Psoas muscle (tissue), 8 donors: ENCODE results near the gene ADAMTS2. TPM values are rescaled to one million over a fixed set of nuclear protein-coding genes. Genes with fewer than 3 reads are reported as not detected.

Source experiments
- ATAC-seq, 4 donors: fragments of 200-7000 bp; cut with Tn5 transposase; one replicate each; pipeline ENCODE4 v1.9.1; 2020; ENCODE audit warnings: moderate library complexity in 3 of 4, mild to moderate bottlenecking in 2 of 4
- DNase-seq, 2 donors: peaks; one replicate each; pipeline ENCODE4 v3.0.0-alpha.2; 2020
- H3K27ac ChIP-seq: fragments of 200-600 bp; one replicate; pipeline ENCODE4 v1.8.0; 2022
- H3K27me3 ChIP-seq, 3 donors: fragments of 200-600 bp in 1 of 3; one replicate each; pipeline versions ENCODE4 v1.6.1 to v1.8.0; 2013 to 2022; ENCODE audit warnings: low read length in 2 of 3, mild to moderate bottlenecking in 2 of 3, moderate library complexity in 1 of 3; ENCODE audit not compliant: insufficient read depth in 3 of 3
- H3K36me3 ChIP-seq, 2 donors: fragments of 200-600 bp in 1 of 2; one replicate each; pipeline versions ENCODE4 v1.6.1 to v1.8.0; 2013 to 2022; ENCODE audit warnings: low read depth in 1 of 2, mild to moderate bottlenecking in 1 of 2, moderate library complexity in 1 of 2; ENCODE audit not compliant: insufficient read depth in 1 of 2
- H3K4me1 ChIP-seq: fragments of 200-600 bp; one replicate; pipeline ENCODE4 v1.8.0; 2022
- H3K4me3 ChIP-seq: fragments of 200-600 bp; one replicate; pipeline ENCODE4 v1.8.0; 2022; ENCODE audit warnings: mild to moderate bottlenecking
- H3K9me3 ChIP-seq: fragments of 200-600 bp; one replicate; pipeline ENCODE4 v1.8.0; 2022
- WGBS, 3 donors: extraction: QIAGEN DNeasy Blood & Tissue Kit; methylation state at CpG; one replicate each; pipeline versions ENCODE4 v1.1.6 to v1.1.7; 2013; 5-methylcytosine and 5-hydroxymethylcytosine counted together
- intact Hi-C, 2 donors: fragments of 100-400 bp; cut with DNase I; formaldehyde crosslinking; loops; one replicate each; pipeline versions ENCODE4 v1.11.0 to v1.14.2; 2022
- polyA plus RNA-seq, 3 donors: library from polyadenylated mRNA; stranded (reverse); fragments of 200-250 nt; gene quantifications; one replicate each; pipeline ENCODE4 v1.2.3, GENCODE V29; 2013
- total RNA-seq, 4 donors: library from RNA; stranded (reverse); fragmentation: NEBNext Ultra II Directional in 2 of 4; extraction: Animal tissue kit (Norgen Biotek cat#: 25700) in 2 of 4; gene quantifications; one replicate each; pipeline versions ENCODE4 v1.2.1 to v1.2.4, GENCODE V29; 2021 to 2023
- TF ChIP-seq, protein P1 (sequence below): fragments of 200-600 bp; IDR thresholded peaks from one replicate; pipeline ENCODE4 v1.8.0; 2022; ENCODE audit warnings: antibody characterized with exemption
- donor health status: healthy with polysubstance abuse.
- donor health status: DM: no; HTN: no; CAD: no; lungs with moderate emphysema.
- donor health status: Bipolar disorder and iron deficiency.
- donor health status: healthy.
- donor health status: DM: yes; HTN: yes; CAD: no.
- donor health status: DM: no; HTN: no; CAD: no.
- donor health status: DM: no; HTN: no; CAD: no.
- donor health status: DM: yes; HTN: yes; CAD: no.

The ADAMTS2 gene
- total and polyA plus RNA-seq, 7 donors, result 0.83 to 3.7 (median 2.0) TPM

- intact Hi-C loops, result no loop called here
- TF ChIP-seq, protein P1, sequence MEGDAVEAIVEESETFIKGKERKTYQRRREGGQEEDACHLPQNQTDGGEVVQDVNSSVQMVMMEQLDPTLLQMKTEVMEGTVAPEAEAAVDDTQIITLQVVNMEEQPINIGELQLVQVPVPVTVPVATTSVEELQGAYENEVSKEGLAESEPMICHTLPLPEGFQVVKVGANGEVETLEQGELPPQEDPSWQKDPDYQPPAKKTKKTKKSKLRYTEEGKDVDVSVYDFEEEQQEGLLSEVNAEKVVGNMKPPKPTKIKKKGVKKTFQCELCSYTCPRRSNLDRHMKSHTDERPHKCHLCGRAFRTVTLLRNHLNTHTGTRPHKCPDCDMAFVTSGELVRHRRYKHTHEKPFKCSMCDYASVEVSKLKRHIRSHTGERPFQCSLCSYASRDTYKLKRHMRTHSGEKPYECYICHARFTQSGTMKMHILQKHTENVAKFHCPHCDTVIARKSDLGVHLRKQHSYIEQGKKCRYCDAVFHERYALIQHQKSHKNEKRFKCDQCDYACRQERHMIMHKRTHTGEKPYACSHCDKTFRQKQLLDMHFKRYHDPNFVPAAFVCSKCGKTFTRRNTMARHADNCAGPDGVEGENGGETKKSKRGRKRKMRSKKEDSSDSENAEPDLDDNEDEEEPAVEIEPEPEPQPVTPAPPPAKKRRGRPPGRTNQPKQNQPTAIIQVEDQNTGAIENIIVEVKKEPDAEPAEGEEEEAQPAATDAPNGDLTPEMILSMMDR, result no peak
- WGBS, 3 donors, result 100% methylated on average over 1 of the region's 1 CpG
Observed at GRCh38 chr5:179281694-179282093, 63.6 kb downstream of the ADAMTS2 start.

GRCh38 chr5:179280095-179280490 lies 65.2 kb downstream of the ADAMTS2 start:
- no peak for ATAC-seq

More at GRCh38 chr5:179281694-179282093, 63.6 kb downstream of the ADAMTS2 start:
- no peaks in the 10 kb centered on the region for H3K9me3 ChIP-seq
- DNase-seq (no peak), ATAC-seq (no peak)
- H3K4me1 ChIP-seq, result peaks cover 17% of the 10 kb centered on the region
- no peak overlapping the region for H3K27ac ChIP-seq
- no peaks in the 10 kb centered on the region for H3K36me3 ChIP-seq
- no peaks in the 10 kb centered on the region for H3K27me3 ChIP-seq
- no peak overlapping the region for H3K4me3 ChIP-seq

GRCh38 chr5:179279347-179280094 lies 65.7 kb downstream of the ADAMTS2 start:
- peak in 1 of 2 donors; percentile 14 for DNase-seq

More at GRCh38 chr5:179280095-179280490, 65.2 kb downstream of the ADAMTS2 start:
- Histone ChIP-seq H3K36me3 (no peaks in the 10 kb centered on the region), H3K27ac (no peak overlapping the region), H3K4me3 (no peak overlapping the region), H3K4me1 (peaks cover 10% of the 10 kb centered on the region), H3K9me3 (no peaks in the 10 kb centered on the region), H3K27me3 (no peaks in the 10 kb centered on the region)
- peak in 1 of 2 donors; percentile 7 for DNase-seq
- WGBS, 3 donors, result 91 to 94% (median 93%) methylated on average over 8 of the region's 8 CpGs
- TF ChIP-seq, protein P1, result no peak
- intact Hi-C loops, result no loop called here

GRCh38 chr5:179278546-179278945 lies 66.7 kb downstream of the ADAMTS2 start:
- H3K27me3 ChIP-seq, result no peaks in the 10 kb centered on the region
- intact Hi-C loops, result no loop called here
- H3K4me1 ChIP-seq, result peaks cover 5% of the 10 kb centered on the region
- 60 to 68% (median 68%) methylated on average over 5 of the region's 5 CpGs for WGBS, 3 donors
- no peaks in the 10 kb centered on the region for H3K9me3 ChIP-seq
- H3K27ac ChIP-seq, result no peak overlapping the region
- no peak overlapping the region for H3K4me3 ChIP-seq
- TF ChIP-seq, protein P1, result no peak
- DNase-seq, result peak in 1 of 2 donors; percentile 12
- no peaks in the 10 kb centered on the region for H3K36me3 ChIP-seq
- ATAC-seq, result no peak

More at GRCh38 chr5:179279347-179280094, 65.7 kb downstream of the ADAMTS2 start:
- Histone ChIP-seq H3K9me3 (no peaks in the 10 kb centered on the region), H3K4me3 (no peak overlapping the region), H3K4me1 (peaks cover 8% of the 10 kb centered on the region), H3K36me3 (no peaks in the 10 kb centered on the region), H3K27ac (no peak overlapping the region), H3K27me3 (no peaks in the 10 kb centered on the region)
- intact Hi-C loops, result no loop called here
- no peak for ATAC-seq
- TF ChIP-seq, protein P1, result no peak
- WGBS, 3 donors, result 54 to 65% (median 57%) methylated on average over 14 of the region's 14 CpGs
